K562 (cell line): Measurements from ENCODE around the gene SEPTIN8. TPM values are rescaled to one million over a fixed set of nuclear protein-coding genes. Genes with fewer than 3 reads are reported as not detected.

ENCODE experiments used
- ATAC-seq: fragments of 200-7000 bp; cut with Tn5 transposase; 3 replicates; pipeline ENCODE4 v1.9.1; 2020; ENCODE audit warnings: moderate library complexity
- BruUV-seq: library from RNA; stranded (reverse); fragments of 400-500 nt; replicated peaks from 2 replicates; lab custom pipeline; 2021; lab: Mats Ljungman, UMichigan
- CTCF ChIA-PET: fragments of 300-600 bp; formaldehyde crosslinking; extraction: SDS; loops from one replicate; lab custom pipeline; 2021; ENCODE audit warnings: low intra/inter-chr PET ratio; lab: Yijun Ruan, JAX
- POLR2A ChIA-PET: fragments of 300-600, 350-650 bp; sonication (Branson Sonifier 250); formaldehyde crosslinking; extraction: SDS; loops from one replicate; lab custom pipeline; 2021; ENCODE audit warnings: antibody characterized with exemption, inconsistent platforms; lab: Yijun Ruan, JAX
- DNase-seq, 4 experiments: peaks; one replicate each; pipeline versions ENCODE4 v3.0.0 to v3.0.0-alpha.2; 2011 to 2018; ENCODE audit warnings: low spot score in 3 of 4, mixed read lengths in 3 of 4; ENCODE audit errors: extremely low read depth in 1 of 4
- FAIRE-seq: peaks from 2 replicates; lab custom pipeline; 2011; peaks lifted over from hg19 to GRCh38; lab: Jason Lieb, UNC
- H2AFZ ChIP-seq: 2 replicates; pipeline ENCODE4 v1.6.0; 2011; ENCODE audit warnings: low read depth, low read length, control low read depth, inconsistent platforms
- H3K27ac ChIP-seq: fragments of 200-600 bp; 3 replicates; pipeline ENCODE4 v1.8.0; 2011; ENCODE audit warnings: low read depth, mild to moderate bottlenecking, control low read depth, inconsistent platforms, low read length, moderate library complexity, mixed read lengths; ENCODE audit errors: extremely low read depth
- H3K27me3 ChIP-seq, 2 experiments: fragments of 300-600 bp in 1 of 2; 2 replicates in 1 of 2; 3 replicates in 1 of 2; pipeline versions ENCODE4 v1.6.0 to v1.8.0; 2011; ENCODE audit warnings: inconsistent platforms in 2 of 2, low read length in 2 of 2, mild to moderate bottlenecking in 1 of 2, mixed read lengths in 1 of 2, moderate library complexity in 1 of 2; ENCODE audit not compliant: control insufficient read depth in 2 of 2, insufficient read depth in 2 of 2
- H3K36me3 ChIP-seq: fragments of 300-600 bp; 3 replicates; pipeline ENCODE4 v1.8.0; 2011; ENCODE audit warnings: mild to moderate bottlenecking, low read length, inconsistent platforms; ENCODE audit not compliant: control insufficient read depth, insufficient read depth
- H3K4me1 ChIP-seq, 2 experiments: fragments of 200-600 bp in 1 of 2; replicated peaks in 1 of 2; 2 replicates in 1 of 2; 3 replicates in 1 of 2; pipeline versions ENCODE4 v1.5.1 to v1.8.0; 2011; ENCODE audit warnings: inconsistent platforms in 2 of 2, low read length in 2 of 2, mild to moderate bottlenecking in 1 of 2, mixed read lengths in 1 of 2, moderate library complexity in 1 of 2; ENCODE audit not compliant: control insufficient read depth in 2 of 2, insufficient read depth in 2 of 2
- H3K4me2 ChIP-seq: 2 replicates; pipeline ENCODE4 v1.6.1; 2011; ENCODE audit warnings: low read length, control low read depth, inconsistent platforms, mixed read lengths; ENCODE audit not compliant: insufficient read depth
- H3K4me3 ChIP-seq: fragments of 200-600 bp; sonication (generic), shearing (Covaris generic); 2 replicates; pipeline ENCODE4 v1.5.1; 2016; ENCODE audit warnings: control low read depth, inconsistent platforms
- H3K79me2 ChIP-seq: fragments of 200-600 bp; 3 replicates; pipeline ENCODE4 v1.8.0; 2011; ENCODE audit warnings: low read length, inconsistent platforms; ENCODE audit not compliant: control insufficient read depth, insufficient read depth
- H3K9ac ChIP-seq, 2 experiments: 2 replicates each; pipeline versions ENCODE4 v1.6.0 to v1.6.1; 2011; ENCODE audit warnings: low read depth in 2 of 2, low read length in 2 of 2, control low read depth in 1 of 2, inconsistent platforms in 1 of 2, mild to moderate bottlenecking in 1 of 2, mixed read lengths in 1 of 2; ENCODE audit not compliant: insufficient read depth in 1 of 2
- H3K9me1 ChIP-seq: one replicate; pipeline ENCODE4 v1.6.0; 2011; ENCODE audit warnings: inconsistent platforms, mild to moderate bottlenecking, low read length, moderate library complexity; ENCODE audit not compliant: control insufficient read depth, insufficient read depth
- H3K9me3 ChIP-seq: replicated peaks from 2 replicates; pipeline ENCODE4 v1.5.1; 2011; ENCODE audit warnings: low read depth, low read length, inconsistent platforms; ENCODE audit not compliant: control insufficient read depth, insufficient read depth
- H4K20me1 ChIP-seq: replicated peaks from 2 replicates; pipeline ENCODE4 v1.6.1; 2011; ENCODE audit warnings: low read length, inconsistent platforms, mixed read lengths; ENCODE audit not compliant: control insufficient read depth, insufficient read depth
- DACH1 ChIP-seq: fragments of 450-650 bp; IDR thresholded peaks from 2 replicates; pipeline ENCODE4 v1.6.1; 2018; ENCODE audit not compliant: partially characterized antibody
- FOXJ3 ChIP-seq: sonication (generic); formaldehyde crosslinking; IDR thresholded peaks from 2 replicates; pipeline ENCODE4 v1.4.0; 2020; ENCODE audit warnings: mild to moderate bottlenecking, missing genetic modification reagents
- FOXM1 ChIP-seq, 2 experiments: fragments of 450-650 bp in 1 of 2; sonication (generic) in 1 of 2; formaldehyde crosslinking in 1 of 2; IDR thresholded peaks; 2 replicates each; pipeline versions ENCODE4 v1.6.1 to v1.9.0; 2017 to 2022; ENCODE audit warnings: low read depth in 2 of 2, mild to moderate bottlenecking in 2 of 2, missing genetic modification reagents in 1 of 2, moderate library complexity in 1 of 2
- LCOR ChIP-seq: sonication (generic); formaldehyde crosslinking; IDR thresholded peaks from 2 replicates; pipeline ENCODE4 v1.8.0; 2022; ENCODE audit warnings: mild to moderate bottlenecking, missing genetic modification reagents
- SRSF7 ChIP-seq: fragments of 200-400 bp; formaldehyde crosslinking; optimal IDR thresholded peaks from 2 replicates; pipeline ENCODE3; 2017; ENCODE audit warnings: mild to moderate bottlenecking, low read depth, low read length
- TAF9B ChIP-seq: fragments of 450-650 bp; IDR thresholded peaks from 2 replicates; pipeline ENCODE4 v1.6.1; 2018; ENCODE audit warnings: mild to moderate bottlenecking; ENCODE audit not compliant: partially characterized antibody
- ZC3H8 ChIP-seq: fragments of 450-650 bp; IDR thresholded peaks from 2 replicates; pipeline ENCODE4 v1.6.1; 2017
- whole genome bisulfite sequencing: fragments of 100-300 bp; shearing (Covaris generic); methylation state at CpG from one replicate; pipeline ENCODE4 v1.1.6; 2016; ENCODE audit warnings: low coverage, mixed read lengths; ENCODE audit not compliant: insufficient coverage; ENCODE audit errors: missing lambda C conversion rate; 5-methylcytosine and 5-hydroxymethylcytosine counted together
- in situ Hi-C: fragments of 300-500 bp; cut with MboI; formaldehyde crosslinking; loops from 4 replicates; pipeline ENCODE4 v1.15.0; 2018; ENCODE audit warnings: inconsistent platforms, mixed read lengths
- intact Hi-C: fragments of 100-400 bp; cut with micrococcal nuclease; formaldehyde crosslinking; loops from 2 replicates; pipeline ENCODE4 v1.14.2; 2022
- polyA plus RNA-seq, 8 experiments: library from polyadenylated mRNA; depleted of rRNA in 4 of 8; stranded (reverse) in 5 of 8; unstranded in 3 of 8; fragments of >200 nt; fragmentation: Nextera tagmentation in 2 of 8; fragmentation: Illumina TruSeq in 1 of 8; extraction: Ambion mirVana in 2 of 8; extraction: Trizol in 1 of 8; gene quantifications; 2 replicates each; pipeline versions ENCODE4 v1.2.1 to v1.2.3, GENCODE V29; 2011 to 2014; ENCODE audit warnings: inconsistent platforms in 1 of 8, missing spikeins in 1 of 8
- total RNA-seq, 7 experiments: library from RNA; depleted of rRNA in 6 of 7; stranded (reverse); fragments of >200 nt in 6 of 7; fragmentation: Illumina TruSeq in 2 of 7; extraction: Trizol in 2 of 7; gene quantifications; 2 replicates each; pipeline versions ENCODE4 v1.2.1 to v1.2.3, GENCODE V29; 2011 to 2021; ENCODE audit warnings: low replicate concordance in 1 of 7
- TF ChIP-seq, protein P1 (sequence below): fragments of 450-650 bp; formaldehyde crosslinking; IDR thresholded peaks from 2 replicates; pipeline ENCODE4 v1.4.0; 2020; ENCODE audit warnings: mild to moderate bottlenecking, moderate library complexity
- TF ChIP-seq, protein P2 (sequence below): sonication (generic); formaldehyde crosslinking; IDR thresholded peaks from 2 replicates; pipeline ENCODE4 v1.8.0; 2022; ENCODE audit warnings: mild to moderate bottlenecking, missing genetic modification reagents
- TF ChIP-seq, protein P3 (sequence below): fragments of 250-450 bp; sonication (Bioruptor Pico); IDR thresholded peaks from 2 replicates; pipeline ENCODE4 v1.5.0; 2021

Gene SEPTIN8
- total and polyA plus RNA-seq, 9 of the 15 experiments (the other 6 are each of a cell fraction or from before 2014, with no cell fraction given) = 19.3 to 142 (median 101) TPM

DNA sequence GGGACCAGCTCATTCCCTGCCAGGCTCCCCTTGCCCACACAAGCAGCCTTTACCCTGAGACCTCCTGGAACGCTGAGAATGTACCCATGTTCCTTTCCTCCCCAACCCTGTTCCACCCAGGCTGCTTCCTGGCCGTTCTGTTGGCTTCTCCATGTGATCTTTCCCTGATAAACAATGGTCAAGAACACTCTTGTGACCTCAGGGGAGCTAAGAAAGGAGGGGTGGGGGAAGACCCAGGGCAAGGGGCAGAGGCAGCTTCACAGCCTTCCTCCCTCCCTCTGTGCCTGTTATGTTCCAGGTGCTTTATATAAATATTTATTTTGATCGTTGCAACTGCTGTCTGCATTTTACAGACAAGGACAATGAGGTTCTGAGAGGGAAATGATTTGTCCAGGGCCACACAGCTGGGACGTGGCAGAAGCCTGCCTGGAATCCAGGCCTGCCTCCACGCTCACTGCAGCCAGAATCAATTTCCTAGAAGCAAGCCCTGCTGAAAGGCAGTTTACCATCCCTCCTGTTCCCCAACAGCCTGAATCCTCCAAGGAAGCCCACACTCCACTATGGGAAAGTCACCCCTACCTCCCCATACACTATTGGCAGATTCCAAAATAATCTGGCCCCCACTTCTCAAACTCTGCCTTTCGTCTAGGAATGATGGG is 49.5 kb upstream of the SEPTIN8 start:
- H4K20me1 ChIP-seq = no peaks in the 10 kb centered on the region
- TF ChIP-seq TAF9B (no peak), DACH1 (no peak), LCOR (no peak), FOXM1 (IDR thresholded peaks at IDR 0.05; ENCODE audit: low read depth) (no peak), FOXM1 (CRISPR knock-in tag; IDR thresholded peaks at IDR 0.05; ENCODE audit: low read depth) (no peak), SRSF7 (no peak), FOXJ3 (CRISPR knock-in tag) (no peak), ZC3H8 (no peak)
- TF ChIP-seq, protein P1, sequence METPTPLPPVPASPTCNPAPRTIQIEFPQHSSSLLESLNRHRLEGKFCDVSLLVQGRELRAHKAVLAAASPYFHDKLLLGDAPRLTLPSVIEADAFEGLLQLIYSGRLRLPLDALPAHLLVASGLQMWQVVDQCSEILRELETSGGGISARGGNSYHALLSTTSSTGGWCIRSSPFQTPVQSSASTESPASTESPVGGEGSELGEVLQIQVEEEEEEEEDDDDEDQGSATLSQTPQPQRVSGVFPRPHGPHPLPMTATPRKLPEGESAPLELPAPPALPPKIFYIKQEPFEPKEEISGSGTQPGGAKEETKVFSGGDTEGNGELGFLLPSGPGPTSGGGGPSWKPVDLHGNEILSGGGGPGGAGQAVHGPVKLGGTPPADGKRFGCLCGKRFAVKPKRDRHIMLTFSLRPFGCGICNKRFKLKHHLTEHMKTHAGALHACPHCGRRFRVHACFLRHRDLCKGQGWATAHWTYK (CRISPR knock-in tag) = no peak
- TF ChIP-seq, protein P2, sequence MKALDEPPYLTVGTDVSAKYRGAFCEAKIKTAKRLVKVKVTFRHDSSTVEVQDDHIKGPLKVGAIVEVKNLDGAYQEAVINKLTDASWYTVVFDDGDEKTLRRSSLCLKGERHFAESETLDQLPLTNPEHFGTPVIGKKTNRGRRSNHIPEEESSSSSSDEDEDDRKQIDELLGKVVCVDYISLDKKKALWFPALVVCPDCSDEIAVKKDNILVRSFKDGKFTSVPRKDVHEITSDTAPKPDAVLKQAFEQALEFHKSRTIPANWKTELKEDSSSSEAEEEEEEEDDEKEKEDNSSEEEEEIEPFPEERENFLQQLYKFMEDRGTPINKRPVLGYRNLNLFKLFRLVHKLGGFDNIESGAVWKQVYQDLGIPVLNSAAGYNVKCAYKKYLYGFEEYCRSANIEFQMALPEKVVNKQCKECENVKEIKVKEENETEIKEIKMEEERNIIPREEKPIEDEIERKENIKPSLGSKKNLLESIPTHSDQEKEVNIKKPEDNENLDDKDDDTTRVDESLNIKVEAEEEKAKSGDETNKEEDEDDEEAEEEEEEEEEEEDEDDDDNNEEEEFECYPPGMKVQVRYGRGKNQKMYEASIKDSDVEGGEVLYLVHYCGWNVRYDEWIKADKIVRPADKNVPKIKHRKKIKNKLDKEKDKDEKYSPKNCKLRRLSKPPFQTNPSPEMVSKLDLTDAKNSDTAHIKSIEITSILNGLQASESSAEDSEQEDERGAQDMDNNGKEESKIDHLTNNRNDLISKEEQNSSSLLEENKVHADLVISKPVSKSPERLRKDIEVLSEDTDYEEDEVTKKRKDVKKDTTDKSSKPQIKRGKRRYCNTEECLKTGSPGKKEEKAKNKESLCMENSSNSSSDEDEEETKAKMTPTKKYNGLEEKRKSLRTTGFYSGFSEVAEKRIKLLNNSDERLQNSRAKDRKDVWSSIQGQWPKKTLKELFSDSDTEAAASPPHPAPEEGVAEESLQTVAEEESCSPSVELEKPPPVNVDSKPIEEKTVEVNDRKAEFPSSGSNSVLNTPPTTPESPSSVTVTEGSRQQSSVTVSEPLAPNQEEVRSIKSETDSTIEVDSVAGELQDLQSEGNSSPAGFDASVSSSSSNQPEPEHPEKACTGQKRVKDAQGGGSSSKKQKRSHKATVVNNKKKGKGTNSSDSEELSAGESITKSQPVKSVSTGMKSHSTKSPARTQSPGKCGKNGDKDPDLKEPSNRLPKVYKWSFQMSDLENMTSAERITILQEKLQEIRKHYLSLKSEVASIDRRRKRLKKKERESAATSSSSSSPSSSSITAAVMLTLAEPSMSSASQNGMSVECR (CRISPR knock-in tag) = no peak
- TF ChIP-seq, protein P3, sequence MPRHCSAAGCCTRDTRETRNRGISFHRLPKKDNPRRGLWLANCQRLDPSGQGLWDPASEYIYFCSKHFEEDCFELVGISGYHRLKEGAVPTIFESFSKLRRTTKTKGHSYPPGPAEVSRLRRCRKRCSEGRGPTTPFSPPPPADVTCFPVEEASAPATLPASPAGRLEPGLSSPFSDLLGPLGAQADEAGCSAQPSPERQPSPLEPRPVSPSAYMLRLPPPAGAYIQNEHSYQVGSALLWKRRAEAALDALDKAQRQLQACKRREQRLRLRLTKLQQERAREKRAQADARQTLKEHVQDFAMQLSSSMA (CRISPR knock-in tag) = no peak
- intact Hi-C loops (no loop called here), in situ Hi-C loops (loop anchor here (5.0 kb wide), 1 partner anchor 69 kb away; no protein-coding TSS in a partner anchor)
- WGBS = 83% methylated on average over 6 of the region's 6 CpGs
- peaks cover 23% of the 10 kb centered on the region for H3K79me2 ChIP-seq
- peak overlapping the region in 1 of 2 experiments; percentile 56; a peak in 1 of 4 replicates for H3K9ac ChIP-seq
- H3K9me3 ChIP-seq = no peaks in the 10 kb centered on the region
- H3K27me3 ChIP-seq = no peaks in the 10 kb centered on the region
- FAIRE-seq (no peak), ATAC-seq (no peak), DNase-seq (no peak)
- POLR2A ChIA-PET = interaction anchor here (0.6 to 1.2 kb wide), 4 partner anchors 9 to 137 kb away, joined by 3 to 4 read pairs (median 3); partner anchors contain the start of gene AFF4
- H2AFZ ChIP-seq = no peak overlapping the region
- CTCF ChIA-PET = no interaction called here
- H3K36me3 ChIP-seq = peaks cover 51% of the 10 kb centered on the region; the same call in 2 of the 3 replicates
- no peaks in the 10 kb centered on the region for H3K9me1 ChIP-seq
- BruUV-seq = no TSS peak
- H3K4me1 ChIP-seq = peaks cover 18 to 40% of the 10 kb centered on the region in 2 experiments; a peak in 4 of 5 replicates
- no peak overlapping the region for H3K27ac ChIP-seq
- H3K4me3 ChIP-seq = no peak overlapping the region
- no peak overlapping the region for H3K4me2 ChIP-seq
